ENCODE measurements around the gene TRIM16.
A peak's percentile ranks its signal among the peaks of the same experiment; 100 is the strongest.
"Not testable (repeated sequence)": the region's sequence is repeated elsewhere in the genome, so short reads cannot be mapped to it uniquely, and the experiment has no call there.

Gene TRIM16

DNA sequence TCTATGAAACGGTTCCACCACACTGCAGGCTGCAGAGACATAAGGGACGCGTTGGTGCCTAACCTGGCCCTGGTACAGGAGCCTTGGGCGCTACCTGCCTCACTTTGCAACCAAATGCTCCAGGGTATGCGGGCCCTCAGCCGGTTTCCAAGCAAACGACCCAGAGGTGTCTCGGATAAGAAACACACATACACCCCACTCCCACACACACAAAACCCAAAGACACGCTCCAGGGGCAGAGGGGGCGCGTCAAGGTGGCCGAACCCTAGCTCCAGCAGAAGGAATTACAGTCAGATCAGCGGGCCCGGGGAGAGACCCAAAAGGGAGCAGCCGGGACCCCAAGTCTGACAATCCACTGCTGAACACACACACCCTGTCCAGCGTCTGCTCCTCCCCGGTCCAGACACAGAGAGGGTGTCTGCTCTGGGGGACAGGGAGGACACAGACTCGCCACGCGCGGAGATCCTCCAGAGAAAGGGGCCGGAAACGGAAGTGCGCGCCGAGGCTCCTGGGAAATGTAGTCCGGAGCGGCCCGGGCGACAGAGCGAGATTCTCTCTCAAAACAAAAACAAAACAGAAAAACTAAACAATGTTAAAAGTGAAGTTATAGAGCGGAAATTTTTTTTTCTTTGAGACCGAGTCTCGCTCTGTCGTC lies at the start of gene TRIM16:
TSS of gene TRIM16 (minus strand) at position 488 of the 655 bp plus-strand sequence. CDS start 32,702 bp downstream, outside the sequence.
- DNase-seq (ENCODE audit: low spot score), result peak; percentile 52

DNA sequence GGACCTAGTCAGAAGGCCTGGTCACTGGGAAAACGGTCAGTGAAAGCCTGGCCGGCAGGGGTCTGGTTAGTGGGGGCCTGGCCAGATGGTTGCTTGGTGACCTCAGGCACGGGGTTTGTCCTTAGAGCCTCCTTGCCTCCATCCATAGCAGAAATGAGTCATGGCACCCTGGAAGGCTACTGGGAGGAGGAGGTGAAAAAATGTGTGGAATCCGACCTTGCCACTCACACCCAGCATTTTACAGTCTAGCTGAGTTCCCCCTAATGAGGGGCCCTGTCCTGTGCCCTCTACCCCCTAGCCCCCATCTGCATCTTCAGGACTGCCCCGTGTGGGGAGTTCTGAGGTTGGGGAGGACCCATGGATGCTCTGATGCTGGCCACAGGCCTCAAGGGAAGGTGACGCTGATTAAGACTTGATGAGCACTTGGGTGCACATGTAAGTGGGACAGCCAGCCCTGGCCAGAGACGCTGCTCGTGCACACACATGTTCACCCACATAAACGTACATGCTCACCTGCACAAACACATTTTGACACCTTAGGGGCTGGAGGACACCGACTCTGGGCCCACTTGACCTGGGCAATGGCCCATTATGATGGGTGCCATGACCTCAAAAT lies 49.2 kb upstream of the TRIM16 start:
- DNase-seq (ENCODE audit: low spot score), result not testable (repeated sequence)

DNA sequence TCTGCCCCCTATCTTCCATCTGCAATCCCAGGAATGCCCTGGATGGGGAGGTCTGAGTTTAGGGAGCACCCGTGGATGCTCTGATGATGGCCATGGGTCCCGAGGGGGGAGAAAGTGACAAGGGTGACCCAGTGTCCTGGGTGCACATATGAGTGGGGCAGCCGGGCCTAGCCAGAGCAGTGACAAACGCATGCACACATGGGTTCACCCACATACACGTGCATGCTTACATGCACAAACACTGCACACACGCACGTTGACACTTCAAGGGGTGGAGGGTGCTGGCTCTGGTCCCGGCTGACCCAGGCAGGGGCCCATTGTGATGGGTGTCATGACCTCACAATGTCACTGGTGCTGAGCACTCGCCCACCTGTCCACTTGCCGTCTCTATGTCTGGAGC lies 47.8 kb upstream of the TRIM16 start, which contains the start of gene TBC1D26:
TSS of gene TBC1D26 (plus strand) at position 384 of the 400 bp plus-strand sequence. CDS start 3,066 bp downstream, outside the sequence.
- not testable (repeated sequence) for DNase-seq (ENCODE audit: low spot score)

DNA sequence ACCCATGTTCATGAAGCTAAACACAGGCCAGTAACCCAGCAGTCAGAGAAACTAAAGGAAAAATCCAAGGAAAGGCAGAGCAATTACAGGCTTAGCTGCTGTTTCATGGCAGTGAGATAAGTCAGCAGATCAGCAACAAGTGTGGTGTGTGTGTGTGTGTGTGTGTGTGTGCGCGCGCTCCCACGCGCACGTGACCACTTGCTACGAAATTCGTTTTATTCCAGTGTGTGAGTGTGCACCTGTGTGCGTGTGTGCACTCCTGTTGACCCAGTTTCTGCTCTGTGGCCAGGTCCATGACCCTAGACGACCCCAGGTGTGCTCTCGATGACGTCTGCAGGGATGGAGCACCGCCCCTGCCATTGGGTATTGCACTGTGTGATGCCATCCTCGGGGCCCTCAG lies 46.4 kb upstream of the TRIM16 start:
- DNase-seq (ENCODE audit: low spot score), result not testable (repeated sequence)

DNA sequence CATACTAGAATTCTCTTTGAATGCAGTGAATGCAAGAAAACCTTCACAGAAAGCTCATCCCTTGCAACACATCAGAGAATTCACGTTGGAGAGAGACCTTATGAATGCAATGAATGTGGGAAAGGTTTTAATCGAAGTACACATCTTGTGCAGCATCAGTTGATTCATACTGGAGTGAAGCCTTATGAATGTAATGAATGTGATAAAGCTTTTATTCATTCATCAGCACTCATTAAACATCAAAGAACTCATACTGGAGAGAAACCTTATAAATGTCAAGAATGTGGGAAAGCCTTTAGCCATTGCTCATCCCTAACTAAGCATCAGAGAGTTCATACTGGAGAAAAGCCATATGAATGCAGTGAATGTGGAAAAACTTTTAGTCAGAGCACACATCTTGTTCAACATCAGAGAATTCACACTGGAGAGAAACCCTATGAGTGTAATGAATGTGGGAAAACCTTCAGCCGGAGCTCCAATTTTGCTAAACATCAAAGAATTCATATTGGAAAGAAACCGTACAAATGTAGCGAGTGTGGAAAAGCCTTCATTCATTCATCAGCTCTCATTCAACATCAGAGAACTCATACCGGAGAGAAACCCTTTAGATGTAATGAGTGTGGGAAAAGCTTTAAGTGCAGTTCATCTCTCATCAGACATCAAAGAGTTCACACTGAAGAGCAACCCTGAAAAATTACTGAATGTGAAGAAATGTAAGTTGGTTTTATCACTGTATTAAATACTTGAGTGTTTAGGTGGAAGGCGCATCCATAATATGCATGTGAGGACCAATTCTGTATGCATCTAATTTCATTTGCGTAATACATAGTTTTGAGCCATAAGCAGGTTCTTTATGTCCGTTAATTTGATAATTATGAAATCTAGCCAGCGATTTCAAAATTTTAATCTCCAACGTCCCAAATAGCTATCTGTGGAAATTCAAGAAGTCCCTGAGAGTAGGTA lies 32.8 kb upstream of the TRIM16 start:
- DNase-seq (ENCODE audit: low spot score), result not testable (repeated sequence)

DNA sequence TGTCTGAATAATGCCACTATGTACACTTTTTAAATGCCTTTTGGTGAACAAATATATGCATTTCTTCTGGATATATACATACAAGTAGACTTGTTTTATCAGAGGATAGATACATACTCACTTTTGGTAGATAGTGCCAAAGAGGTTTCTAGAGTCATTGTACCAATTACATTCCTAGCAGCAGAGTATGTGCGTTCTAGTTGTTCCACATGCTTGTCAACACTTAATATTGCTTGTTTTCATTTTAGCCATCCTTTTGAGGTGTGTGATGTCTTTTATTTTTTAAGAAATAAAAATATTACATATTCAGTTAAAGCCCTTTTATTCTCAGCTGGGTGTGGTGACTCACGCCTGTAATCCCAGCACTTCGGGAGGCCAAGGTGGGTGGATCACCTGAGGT lies 24.8 kb upstream of the TRIM16 start:
- not testable (repeated sequence) for DNase-seq (ENCODE audit: low spot score)

DNA sequence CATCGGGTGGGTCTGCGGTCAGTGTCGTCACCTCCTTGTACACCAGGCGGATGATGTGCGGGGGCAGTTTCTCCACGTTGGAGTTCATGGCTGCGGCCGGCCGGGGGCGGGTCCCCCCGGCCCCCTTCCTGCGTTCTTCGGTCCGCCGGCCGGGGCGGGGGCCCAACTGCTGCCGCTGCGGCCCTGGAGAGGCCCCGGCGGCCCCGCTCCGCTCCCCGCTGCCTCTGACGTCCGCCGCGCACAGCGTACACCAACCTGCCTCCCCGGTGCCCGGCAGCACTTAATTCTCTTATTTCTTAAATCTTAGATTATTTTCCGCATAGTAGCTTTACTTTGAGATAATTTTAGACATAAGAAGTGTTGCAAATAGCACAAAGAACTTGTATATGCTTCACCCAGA lies 20.7 kb upstream of the TRIM16 start:
- DNase-seq (ENCODE audit: low spot score), result not testable (repeated sequence)

DNA sequence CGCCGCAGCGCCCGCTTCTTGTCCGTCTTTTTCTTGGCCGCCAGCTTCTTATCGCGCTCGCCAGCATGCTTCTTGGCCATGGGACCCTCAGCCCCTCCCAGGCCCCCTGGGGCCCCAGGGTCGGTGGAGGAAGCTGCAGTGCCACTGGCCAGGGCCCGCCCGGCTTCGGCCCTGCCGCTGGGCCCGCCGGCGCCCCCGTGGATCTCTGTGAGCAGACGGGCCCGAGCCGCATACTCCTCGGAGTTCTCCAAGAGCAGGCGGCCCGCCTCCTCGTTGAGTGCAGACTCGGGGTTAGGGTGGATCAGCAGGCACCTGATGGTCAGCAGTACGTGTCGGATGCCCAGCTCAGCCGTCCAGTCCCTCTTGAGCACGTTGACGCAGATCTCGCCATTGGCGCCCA lies 20.1 kb upstream of the TRIM16 start:
- DNase-seq (ENCODE audit: low spot score), result not testable (repeated sequence)

DNA sequence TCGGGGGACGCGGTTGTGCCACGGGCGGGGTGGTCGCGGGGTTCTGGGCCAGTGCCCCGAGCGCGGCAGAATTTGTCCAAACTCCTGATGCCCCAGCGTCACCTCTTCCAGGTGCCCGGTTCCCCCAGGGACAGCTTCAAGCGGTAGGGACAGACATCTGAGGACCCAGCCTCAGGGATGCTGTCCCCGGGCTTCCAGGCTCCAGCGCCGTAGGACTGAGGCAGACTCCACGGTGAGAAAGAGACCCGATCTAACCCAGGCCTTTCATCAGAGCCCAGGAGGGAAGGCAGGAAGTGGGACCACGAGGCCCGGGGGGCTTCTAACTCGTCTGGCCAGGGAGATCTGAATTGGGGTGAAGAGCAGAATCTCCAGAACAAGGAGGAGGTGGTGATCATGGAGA lies 15.8 kb upstream of the TRIM16 start:
- DNase-seq (ENCODE audit: low spot score), result not testable (repeated sequence)

DNA sequence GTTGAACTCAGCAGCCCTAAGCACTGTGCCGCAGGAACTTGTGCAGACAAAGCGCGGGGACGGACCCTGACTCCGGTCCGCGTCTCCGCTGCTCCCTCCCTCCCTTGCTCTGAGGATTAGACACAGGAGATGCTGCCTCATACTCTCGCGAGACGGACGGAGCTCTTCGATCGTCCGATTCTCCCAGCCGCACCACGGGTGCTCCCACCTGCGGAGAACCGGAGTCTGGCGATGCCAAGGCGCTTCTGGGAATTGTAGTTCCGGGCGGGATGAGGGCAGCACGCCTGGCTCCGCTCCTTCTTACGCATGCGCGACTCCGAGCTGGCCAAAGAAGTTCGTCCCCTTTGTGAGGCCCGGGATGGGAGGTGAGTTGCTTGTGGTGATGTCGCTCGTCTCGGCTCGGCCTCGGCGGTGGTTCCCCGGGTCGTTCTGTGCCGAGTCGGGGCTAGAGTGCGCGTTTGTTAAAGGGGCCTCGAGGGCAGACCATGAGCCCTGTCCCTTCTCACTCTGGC lies 15.4 kb upstream of the TRIM16 start, which contains the start of gene ZNF286A:
TSS of gene ZNF286A (plus strand) at position 340 of the 512 bp plus-strand sequence. CDS start 578 bp downstream, outside the sequence.
- peak; percentile 99 for DNase-seq (ENCODE audit: low spot score)

DNA sequence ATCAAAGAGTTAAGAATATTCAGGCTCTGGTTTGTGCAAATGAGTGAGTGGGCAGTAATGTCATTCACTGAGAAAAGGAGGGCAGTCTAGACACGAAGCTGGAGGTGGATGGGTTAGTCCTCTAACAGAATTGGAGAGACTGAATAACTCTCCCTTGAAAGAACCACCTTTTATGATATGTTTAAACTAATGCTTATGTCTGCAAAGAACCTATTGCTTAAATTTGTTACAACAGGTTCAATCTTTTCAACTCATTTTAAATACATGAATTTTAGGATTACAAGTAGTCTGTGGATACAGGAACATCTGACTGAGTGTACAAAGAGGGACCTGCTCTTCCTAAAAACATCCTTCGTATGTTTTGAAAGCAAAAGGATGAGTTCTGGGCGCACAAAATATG lies 14.9 kb upstream of the TRIM16 start:
- DNase-seq (ENCODE audit: low spot score), result not testable (repeated sequence)

DNA sequence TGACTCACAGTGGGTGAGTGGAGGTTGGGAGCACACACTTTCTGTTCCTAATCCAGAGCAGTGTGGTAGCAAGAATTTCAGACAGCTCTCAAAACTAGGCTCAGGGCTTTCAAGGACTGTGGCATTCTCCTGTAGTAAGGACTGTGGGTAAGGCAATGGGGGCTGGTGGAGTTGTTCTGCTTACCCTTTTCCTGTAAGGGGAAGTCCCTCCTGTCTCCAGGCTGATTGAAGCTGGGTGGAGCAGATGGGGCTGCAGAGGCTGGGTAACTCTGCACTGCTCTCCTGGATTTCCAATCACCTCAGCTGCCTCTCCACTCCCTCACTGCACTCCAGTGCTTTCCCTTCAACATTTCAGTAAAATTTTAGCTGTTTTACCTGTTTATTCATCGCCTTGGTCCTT lies 3.4 kb upstream of the TRIM16 start:
- DNase-seq (ENCODE audit: low spot score), result not testable (repeated sequence)

DNA sequence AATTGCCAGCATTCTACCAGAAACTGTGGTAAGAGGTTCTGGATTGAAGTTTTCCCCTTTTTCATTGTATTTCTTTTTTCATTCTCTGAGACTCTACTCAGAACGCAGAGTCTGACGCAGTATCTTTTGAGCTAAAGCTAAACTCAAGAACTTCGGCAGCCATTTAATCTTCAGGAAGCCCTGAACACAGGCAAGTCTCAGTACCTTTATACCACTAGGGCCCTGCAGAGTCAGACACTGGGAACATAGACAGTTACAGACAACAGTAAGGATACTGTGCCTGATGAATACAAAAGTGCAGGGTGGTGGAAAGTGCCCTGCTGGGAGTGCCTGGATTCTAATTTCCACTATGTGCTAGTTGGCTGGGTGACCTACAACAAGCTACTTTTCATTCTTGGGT lies 976 bp downstream of the TRIM16 start:
- DNase-seq (ENCODE audit: low spot score), result not testable (repeated sequence)

DNA sequence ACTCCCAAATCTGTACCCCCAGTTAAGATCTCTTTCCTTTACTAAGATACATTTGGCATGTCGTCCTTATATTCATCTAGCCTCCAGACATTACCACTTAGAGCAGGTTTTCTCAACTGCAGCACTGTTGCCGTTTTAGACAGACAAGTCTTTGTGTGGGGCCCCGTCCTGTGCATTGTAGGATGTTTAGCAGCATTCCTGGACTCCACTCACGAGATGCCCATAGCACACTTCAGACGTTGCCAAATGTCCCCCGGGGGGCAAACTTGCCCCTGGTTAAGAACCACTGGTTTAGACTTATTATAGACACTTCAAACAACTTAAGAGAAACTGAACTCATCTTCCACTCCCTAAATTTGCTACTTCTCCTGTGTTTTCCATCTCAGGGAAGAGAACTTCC lies 8.1 kb downstream of the TRIM16 start:
- not testable (repeated sequence) for DNase-seq (ENCODE audit: low spot score)

DNA sequence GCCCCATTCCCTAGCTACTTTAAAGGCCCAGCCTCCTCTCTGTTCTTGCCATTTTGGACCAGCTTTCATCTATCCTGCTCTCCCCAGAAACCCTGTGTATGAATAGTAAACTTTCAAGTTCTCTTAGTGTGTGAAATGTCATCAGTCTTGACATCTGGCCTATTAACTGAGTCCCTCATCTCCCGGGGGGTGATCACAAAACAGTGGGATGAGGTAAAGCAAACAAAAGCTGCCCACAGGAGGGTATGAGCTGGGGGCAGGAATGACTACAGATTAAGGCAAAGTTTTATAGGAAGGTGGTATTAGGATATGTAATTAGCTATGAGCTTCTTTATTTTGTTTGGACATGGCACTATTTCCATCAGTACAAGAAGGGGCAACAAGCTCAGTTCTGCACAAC lies 9.5 kb downstream of the TRIM16 start:
- DNase-seq (ENCODE audit: low spot score), result not testable (repeated sequence)

DNA sequence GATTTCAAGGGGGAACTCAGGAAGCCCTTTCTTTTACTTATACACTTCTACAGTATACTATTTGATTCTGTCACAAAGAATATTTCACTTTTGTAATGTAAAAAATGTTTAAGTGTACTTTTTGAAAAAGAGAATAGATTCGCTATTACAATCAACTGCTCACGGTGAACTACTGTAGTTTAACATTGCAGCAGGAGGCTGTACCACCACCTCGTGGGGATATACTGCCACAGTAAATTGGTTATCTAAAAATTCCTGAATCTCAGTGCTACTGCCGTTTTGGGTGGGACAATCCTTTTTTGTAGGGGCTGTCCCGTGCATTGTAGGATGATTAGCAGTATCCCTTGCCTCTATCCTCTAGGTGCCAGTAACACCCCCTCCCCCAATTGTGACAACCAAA lies 14.6 kb downstream of the TRIM16 start:
- not testable (repeated sequence) for DNase-seq (ENCODE audit: low spot score)

DNA sequence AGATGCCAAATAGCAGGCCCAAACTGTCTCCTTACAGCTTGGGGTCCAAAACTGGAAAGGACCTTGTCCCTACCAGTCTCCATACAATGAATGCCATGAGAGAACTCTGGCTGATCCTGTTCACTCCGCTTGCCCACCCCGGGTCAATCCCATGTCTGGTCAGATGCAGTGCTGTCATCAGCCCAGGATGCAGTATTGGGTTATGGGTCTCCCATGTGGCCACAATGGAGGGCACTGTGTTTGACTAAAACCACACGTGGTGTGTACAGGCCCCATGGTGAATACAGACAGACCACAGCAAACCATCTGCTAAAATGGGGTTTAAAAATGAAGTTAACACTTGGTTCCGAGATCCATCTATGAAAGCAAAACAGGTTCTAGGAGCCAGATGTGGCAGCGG lies 20.4 kb downstream of the TRIM16 start:
- DNase-seq (ENCODE audit: low spot score), result no peak

DNA sequence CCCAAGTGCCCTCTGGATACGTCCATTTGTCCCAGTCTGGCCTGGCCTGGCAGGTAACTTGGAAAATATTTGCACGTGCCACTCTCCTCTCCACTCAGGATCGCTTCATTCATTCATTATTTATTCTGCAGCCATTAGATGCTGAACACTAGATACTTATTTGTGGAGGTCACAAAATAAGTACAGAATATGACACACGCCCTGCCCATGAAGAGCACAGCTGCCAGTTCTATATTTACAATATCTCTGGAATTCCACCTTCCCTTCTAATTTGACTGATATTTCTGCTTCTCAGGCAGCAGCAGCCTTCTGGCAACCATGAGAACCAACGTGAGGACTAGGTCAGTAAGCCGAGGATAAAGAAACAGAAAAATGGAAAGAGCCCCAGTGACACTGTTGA lies 20.9 kb downstream of the TRIM16 start:
- DNase-seq (ENCODE audit: low spot score), result no peak

DNA sequence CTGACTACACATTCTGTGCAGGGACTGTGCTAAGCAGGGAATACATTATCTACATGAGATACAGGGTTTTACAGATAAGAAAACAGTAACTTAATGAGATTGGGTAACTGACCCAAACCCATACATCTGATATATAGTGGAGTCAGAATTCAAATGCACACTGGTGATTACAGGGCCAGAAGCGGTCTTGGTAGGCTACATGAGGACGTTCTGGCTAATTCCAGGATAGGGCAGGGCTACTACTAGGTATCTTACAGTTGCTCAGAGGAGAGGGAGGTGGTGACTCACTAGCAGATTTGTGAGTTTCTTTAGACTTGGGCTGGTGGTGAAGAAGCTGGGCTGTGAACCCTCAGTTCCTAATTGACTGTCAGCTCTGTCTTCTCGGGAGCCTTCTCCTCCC lies 21.4 kb downstream of the TRIM16 start:
- no peak for DNase-seq (ENCODE audit: low spot score)

DNA sequence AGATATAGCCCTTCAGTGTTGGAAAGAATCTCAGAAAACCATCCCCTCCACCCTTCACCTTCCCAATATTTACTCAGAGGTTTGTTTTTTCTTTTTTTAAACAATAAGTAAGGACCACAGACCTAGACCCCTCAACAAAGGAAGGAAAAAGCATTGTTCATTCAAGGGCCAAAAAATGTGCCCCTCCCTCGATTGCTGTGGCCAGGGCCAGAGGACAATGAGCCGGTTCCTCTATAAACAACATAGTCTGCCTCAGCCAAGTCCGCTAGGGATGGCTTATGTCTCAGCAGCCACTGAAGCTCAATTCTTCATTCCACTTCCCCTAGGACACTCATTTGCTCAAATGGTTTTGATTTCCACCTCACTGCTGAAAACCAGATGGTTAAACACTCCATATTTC lies 24.0 kb downstream of the TRIM16 start:
- no peak for DNase-seq (ENCODE audit: low spot score)

DNA sequence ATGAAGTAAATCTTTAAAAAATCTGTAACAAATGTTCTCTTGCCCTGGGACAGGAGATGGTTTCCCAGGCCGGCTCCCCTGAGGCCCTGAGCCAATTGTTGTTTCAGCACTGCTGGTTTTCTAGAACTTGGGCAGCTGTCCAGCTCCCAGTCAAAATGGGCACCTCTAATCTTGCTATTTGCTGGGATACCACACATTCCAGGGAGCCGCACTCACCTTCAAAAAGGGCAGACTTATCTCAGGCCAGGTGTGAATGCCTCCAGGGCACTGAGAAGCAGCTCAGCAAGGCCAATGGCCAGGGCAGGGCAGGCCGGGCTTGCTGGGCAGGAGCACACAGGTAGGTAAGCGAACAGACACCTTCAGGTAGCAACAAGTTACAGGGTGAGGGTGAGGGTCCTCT lies 24.4 kb downstream of the TRIM16 start:
- peak; percentile 85 for DNase-seq (ENCODE audit: low spot score)

DNA sequence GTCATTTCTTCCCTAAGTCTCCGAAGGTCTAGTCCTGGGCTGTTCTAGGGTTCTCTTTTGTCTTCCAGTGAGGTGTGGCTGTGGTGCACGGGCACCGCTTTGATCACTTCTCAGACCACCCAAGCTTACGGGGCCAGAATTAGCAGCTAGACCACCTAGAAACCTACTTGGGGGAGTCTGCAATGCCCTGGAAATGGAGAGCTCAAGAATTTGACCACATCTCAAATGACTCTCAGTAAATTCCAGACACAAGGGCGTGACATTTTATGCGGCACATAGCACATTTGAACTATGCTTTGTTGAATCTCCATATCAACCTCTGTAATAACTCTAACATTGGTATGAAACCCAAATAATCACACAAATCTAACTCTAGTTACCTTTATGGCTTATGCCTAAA lies 24.9 kb downstream of the TRIM16 start:
- DNase-seq (ENCODE audit: low spot score), result no peak

Data from LoVo (cell line).